WERI-Rb-1 (cell line): Measurements from ENCODE around the gene SLC25A19.
"Not testable (repeated sequence)": the region's sequence is repeated elsewhere in the genome, so short reads cannot be mapped to it uniquely, and the experiment has no call there.

Experiments used
- DNase-seq: peaks from one replicate; pipeline ENCODE4 v3.0.0-alpha.2; 2020
- H3K27ac ChIP-seq: fragments of 250-450 bp; sonication (Bioruptor Pico); 2 replicates; pipeline ENCODE4 v1.5.1; 2020; ENCODE audit warnings: mild to moderate bottlenecking, moderate library complexity
- H3K27me3 ChIP-seq: fragments of 250-450 bp; sonication (Bioruptor Pico); 2 replicates; pipeline ENCODE4 v1.5.1; 2021; ENCODE audit warnings: mild to moderate bottlenecking, low read depth, moderate library complexity; ENCODE audit not compliant: insufficient read depth, severe bottlenecking
- H3K36me3 ChIP-seq: fragments of 250-450 bp; sonication (Bioruptor Pico); 2 replicates; pipeline ENCODE4 v1.5.1; 2020; ENCODE audit warnings: mild to moderate bottlenecking, moderate library complexity
- H3K4me3 ChIP-seq: 2 replicates; pipeline ENCODE4 v1.5.1; 2011; ENCODE audit warnings: low read depth, mild to moderate bottlenecking, control low read depth, low read length
- H3K9me3 ChIP-seq: fragments of 250-450 bp; sonication (Bioruptor Pico); 2 replicates; pipeline ENCODE4 v1.5.1; 2021; ENCODE audit warnings: mild to moderate bottlenecking, moderate library complexity; ENCODE audit not compliant: severe bottlenecking
- TF ChIP-seq, protein P1 (sequence below): IDR thresholded peaks from 2 replicates; pipeline ENCODE4 v1.5.1; 2011; ENCODE audit warnings: low read depth, mild to moderate bottlenecking, control low read depth, inconsistent platforms, low read length

The SLC25A19 gene

DNA sequence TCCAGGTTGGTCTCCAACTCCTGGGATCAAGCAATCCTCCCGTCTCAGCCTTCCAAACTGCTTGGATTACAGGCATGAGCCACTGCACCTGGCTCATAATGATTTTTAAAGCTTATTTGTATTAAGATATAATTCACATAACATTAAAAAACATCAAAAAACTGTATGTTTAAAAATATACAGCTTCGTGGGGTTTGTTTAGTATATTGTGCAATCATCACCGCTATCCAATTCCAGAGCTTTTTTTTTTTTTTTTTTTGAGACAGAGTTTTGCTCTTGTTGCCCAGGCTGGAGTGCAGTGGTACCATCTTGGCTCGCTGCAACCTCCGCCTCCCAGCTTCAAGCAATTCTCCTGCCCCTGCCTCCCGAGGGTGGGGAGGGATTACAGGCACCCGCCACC, 11.0 kb upstream of the SLC25A19 start:
- Histone ChIP-seq H3K27ac (no peak overlapping the region), H3K4me3 (no peak overlapping the region), H3K36me3 (no peaks in the 10 kb centered on the region), H3K27me3 (no peaks in the 10 kb centered on the region), H3K9me3 (peaks cover 3% of the 10 kb centered on the region)
- no peak for DNase-seq
- TF ChIP-seq, protein P1, sequence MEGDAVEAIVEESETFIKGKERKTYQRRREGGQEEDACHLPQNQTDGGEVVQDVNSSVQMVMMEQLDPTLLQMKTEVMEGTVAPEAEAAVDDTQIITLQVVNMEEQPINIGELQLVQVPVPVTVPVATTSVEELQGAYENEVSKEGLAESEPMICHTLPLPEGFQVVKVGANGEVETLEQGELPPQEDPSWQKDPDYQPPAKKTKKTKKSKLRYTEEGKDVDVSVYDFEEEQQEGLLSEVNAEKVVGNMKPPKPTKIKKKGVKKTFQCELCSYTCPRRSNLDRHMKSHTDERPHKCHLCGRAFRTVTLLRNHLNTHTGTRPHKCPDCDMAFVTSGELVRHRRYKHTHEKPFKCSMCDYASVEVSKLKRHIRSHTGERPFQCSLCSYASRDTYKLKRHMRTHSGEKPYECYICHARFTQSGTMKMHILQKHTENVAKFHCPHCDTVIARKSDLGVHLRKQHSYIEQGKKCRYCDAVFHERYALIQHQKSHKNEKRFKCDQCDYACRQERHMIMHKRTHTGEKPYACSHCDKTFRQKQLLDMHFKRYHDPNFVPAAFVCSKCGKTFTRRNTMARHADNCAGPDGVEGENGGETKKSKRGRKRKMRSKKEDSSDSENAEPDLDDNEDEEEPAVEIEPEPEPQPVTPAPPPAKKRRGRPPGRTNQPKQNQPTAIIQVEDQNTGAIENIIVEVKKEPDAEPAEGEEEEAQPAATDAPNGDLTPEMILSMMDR, result no peak

DNA sequence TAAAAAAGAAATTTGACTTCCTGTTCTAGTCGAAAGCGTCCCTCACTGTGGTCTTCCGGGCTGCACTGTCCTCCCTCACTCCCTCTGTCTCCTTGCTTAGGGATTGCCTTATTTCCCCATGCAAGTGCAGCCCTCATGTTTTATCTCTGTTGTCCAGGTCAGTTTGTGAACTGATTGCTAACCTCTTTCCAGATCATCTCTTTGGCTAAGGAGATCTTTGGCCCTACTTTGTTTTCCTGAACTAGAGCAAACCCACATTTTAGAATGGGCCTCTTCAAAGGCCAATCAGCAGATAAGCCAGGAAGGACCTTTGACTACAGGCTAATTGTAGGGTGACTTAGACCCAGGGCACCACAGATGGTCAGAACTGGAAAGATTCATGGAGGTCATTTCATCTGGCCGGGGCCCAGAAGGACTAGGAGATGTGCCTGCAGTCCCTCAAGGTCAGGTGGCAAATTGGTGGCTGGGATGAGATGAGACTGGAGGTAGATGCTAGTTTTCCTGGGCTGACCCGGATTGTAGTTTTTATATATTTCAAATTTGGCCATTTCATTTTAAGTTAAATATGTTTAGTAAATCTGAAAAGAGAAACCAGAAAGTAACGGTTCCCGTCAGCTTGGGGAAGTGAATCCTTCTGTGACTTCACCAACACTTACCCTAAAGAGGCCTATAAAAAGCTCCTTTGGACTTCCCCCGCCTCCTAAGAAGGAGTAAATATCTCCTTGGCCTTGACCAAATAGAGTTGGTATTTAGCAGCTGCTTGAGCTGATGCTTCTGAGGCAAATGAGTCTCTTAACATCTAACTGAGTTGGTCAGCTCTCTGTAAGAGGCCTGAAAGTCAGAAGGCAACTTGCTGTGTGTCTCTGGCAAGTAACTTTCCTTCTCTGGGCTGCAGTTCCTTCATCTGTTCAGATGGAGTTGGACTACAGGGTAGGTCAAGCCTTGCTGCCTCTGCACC, 6.2 kb upstream of the SLC25A19 start:
- TF ChIP-seq, protein P1, result no peak
- Histone ChIP-seq H3K9me3 (no peaks in the 10 kb centered on the region), H3K27me3 (no peaks in the 10 kb centered on the region), H3K36me3 (no peaks in the 10 kb centered on the region), H3K27ac (no peak overlapping the region), H3K4me3 (no peak overlapping the region)
- no peak for DNase-seq

DNA sequence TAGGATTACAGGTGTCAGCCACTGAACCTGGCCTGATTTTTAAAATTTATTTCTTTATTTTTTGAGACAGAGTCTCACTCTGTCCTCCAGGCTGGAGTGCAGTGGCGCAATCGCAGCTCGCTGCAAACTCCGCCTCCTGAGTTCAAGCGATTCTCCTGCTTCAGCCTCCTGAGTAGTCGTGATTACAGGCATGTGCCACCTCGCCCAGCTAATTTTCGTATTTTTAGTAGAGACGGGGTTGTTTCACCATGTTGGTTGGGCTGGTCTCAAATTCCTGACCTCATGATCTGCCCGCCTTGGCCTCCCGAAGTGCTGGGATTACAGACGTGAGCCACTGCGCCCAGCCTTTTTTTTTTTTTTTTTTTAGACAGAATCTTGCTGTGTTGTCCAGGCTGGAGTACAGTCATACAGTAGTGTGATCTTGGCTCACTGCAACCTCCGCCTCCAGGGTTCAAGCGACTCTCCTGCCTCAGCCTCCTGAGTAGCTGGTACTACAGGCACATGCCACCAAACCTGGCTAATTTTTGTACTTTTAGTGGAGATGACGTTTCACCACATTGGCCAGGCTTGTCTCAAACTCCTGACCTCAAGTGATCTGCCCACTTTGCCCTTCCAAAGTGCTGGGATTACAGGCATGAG, 3.7 kb upstream of the SLC25A19 start:
- H3K27ac ChIP-seq, H3K4me3 ChIP-seq, H3K27me3 ChIP-seq, H3K9me3 ChIP-seq, DNase-seq, H3K36me3 ChIP-seq: not testable (repeated sequence)

DNA sequence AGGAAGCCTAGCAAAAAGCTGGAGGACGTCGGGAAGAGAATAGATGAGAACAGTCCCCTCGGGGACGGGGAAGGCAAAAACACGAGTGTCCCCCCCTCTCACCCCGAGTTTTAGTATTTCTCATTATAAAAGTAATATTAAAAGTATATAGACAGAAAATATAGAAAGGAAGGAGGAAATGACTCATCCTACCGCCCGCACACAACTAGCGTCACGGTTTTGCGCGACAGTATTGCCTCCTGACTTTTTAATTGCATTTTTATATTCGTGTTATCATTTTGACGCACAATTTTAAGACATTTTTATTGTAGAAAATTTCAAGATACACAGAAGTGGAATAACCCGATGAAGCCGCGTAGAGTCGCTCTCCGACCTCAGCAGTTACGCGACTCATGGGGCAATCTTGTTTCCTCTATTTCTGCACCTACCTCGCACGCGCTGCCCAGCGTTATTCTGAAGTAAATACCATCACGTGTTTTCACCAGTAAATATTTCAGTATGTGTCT, 652 bp upstream of the SLC25A19 start:
- TF ChIP-seq, protein P1, result no peak
- Histone ChIP-seq H3K4me3 (peak overlapping the region; percentile 93), H3K36me3 (peaks cover 27% of the 10 kb centered on the region), H3K9me3 (no peaks in the 10 kb centered on the region), H3K27ac (peak overlapping the region; percentile 30), H3K27me3 (no peaks in the 10 kb centered on the region)
- no peak for DNase-seq

DNA sequence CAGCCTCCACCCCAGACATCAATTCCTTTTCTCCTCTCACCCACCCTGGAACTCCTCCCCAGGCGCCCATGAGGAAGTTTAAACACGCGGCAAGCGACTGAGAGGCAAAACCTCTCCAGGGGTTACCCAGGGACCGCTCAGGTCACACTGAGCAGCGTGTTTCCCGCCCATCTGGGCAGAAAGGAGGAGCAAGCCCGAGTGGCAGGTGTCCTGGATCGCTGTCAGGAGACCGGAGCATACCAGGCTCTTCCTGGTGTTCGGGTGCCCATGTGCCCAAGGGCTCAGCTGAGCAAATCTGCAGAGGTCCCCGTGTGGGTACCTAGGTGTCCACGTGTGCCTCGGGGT, 491 bp downstream of the SLC25A19 start:
- peak; percentile 87 for DNase-seq
- peaks cover 32% of the 10 kb centered on the region for H3K36me3 ChIP-seq
- no peaks in the 10 kb centered on the region for H3K9me3 ChIP-seq
- TF ChIP-seq, protein P1, result no peak
- H3K4me3 ChIP-seq, result peak overlapping the region; percentile 93
- no peaks in the 10 kb centered on the region for H3K27me3 ChIP-seq
- H3K27ac ChIP-seq, result peak overlapping the region; percentile 78

DNA sequence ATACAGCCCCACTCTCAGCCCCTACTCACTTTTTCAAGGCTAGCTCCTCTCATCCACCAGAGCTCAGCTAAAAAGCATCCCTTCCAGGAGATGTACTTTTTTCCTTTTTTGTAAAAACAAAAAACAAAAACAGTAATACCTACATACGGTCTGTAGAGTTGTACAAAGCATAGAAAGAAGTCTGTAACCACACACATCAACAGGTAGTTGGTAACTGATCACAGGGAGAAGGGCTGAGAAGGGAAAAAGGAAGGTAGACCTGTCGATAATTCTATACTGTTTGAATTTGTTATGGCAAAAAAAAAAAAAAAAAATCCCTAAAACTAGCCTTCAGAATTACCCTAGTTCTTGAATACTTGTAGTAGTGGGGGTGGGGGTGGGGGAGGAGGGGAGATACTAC, 874 bp downstream of the SLC25A19 start:
- TF ChIP-seq, protein P1, result no peak
- no peak for DNase-seq
- Histone ChIP-seq H3K9me3 (no peaks in the 10 kb centered on the region), H3K36me3 (peaks cover 34% of the 10 kb centered on the region), H3K27me3 (no peaks in the 10 kb centered on the region), H3K27ac (peak overlapping the region; percentile 78), H3K4me3 (peak overlapping the region; percentile 93)
